Neural cell (in vitro differentiated cells): Measurements from ENCODE around the gene OSBPL8. TPM values are rescaled to one million over a fixed set of nuclear protein-coding genes. Genes with fewer than 3 reads are reported as not detected.

Experiments
- H2AFZ ChIP-seq: fragments of 200-600, 300-800 bp; sonication (generic), shearing (Covaris generic); 2 replicates; pipeline ENCODE4 v1.6.0; 2014; ENCODE audit warnings: low read depth, mild to moderate bottlenecking, antibody characterized with exemption, low read length, moderate library complexity
- H3F3A ChIP-seq: fragments of 200-600 bp; shearing (Covaris generic); 2 replicates; pipeline ENCODE4 v1.6.1; 2016; ENCODE audit warnings: mild to moderate bottlenecking, moderate library complexity, mixed read lengths, antibody characterized with exemption, low read length; ENCODE audit not compliant: insufficient read depth, poor library complexity, severe bottlenecking
- H3K27ac ChIP-seq: fragments of 200-600, 300-800 bp; sonication (generic), shearing (Covaris generic); 2 replicates; pipeline ENCODE4 v1.5.1; 2014; ENCODE audit warnings: mild to moderate bottlenecking, low read length, moderate library complexity
- H3K27me3 ChIP-seq: fragments of 300-800, 200-600 bp; sonication (generic), shearing (Covaris generic); 2 replicates; pipeline ENCODE4 v1.6.0; 2014; ENCODE audit warnings: mild to moderate bottlenecking, low read depth, low read length, moderate library complexity; ENCODE audit not compliant: insufficient read depth
- H3K36me3 ChIP-seq: fragments of 300-800, 200-600 bp; sonication (generic), shearing (Covaris generic); 2 replicates; pipeline ENCODE4 v1.5.1; 2014; ENCODE audit warnings: mild to moderate bottlenecking, antibody characterized with exemption, low read length, moderate library complexity; ENCODE audit not compliant: insufficient read depth
- H3K4me2 ChIP-seq: fragments of 300-800, 200-600 bp; sonication (generic), shearing (Covaris generic); 2 replicates; pipeline ENCODE4 v1.6.0; 2014; ENCODE audit warnings: mild to moderate bottlenecking, low read length
- H3K4me3 ChIP-seq: fragments of 300-800, 200-600 bp; sonication (generic), shearing (Covaris generic); 2 replicates; pipeline ENCODE4 v1.5.1; 2014; ENCODE audit warnings: mild to moderate bottlenecking, low read length, moderate library complexity
- H3K79me2 ChIP-seq: fragments of 200-600 bp; shearing (Covaris generic); replicated peaks from 2 replicates; pipeline ENCODE4 v1.6.0; 2014; ENCODE audit warnings: mild to moderate bottlenecking, low read length, moderate library complexity; ENCODE audit not compliant: insufficient read depth
- H3K9ac ChIP-seq: fragments of 300-800, 200-600 bp; sonication (generic), shearing (Covaris generic); 2 replicates; pipeline ENCODE4 v1.6.1; 2016; ENCODE audit warnings: mild to moderate bottlenecking, low read length, mixed read lengths
- H3K9me2 ChIP-seq: fragments of 200-600 bp; shearing (Covaris generic); 2 replicates; pipeline ENCODE4 v1.6.1; 2016; ENCODE audit warnings: mild to moderate bottlenecking, low read length, mixed read lengths; ENCODE audit not compliant: insufficient read depth
- H3K9me3 ChIP-seq: fragments of 200-600, 300-800 bp; sonication (generic), shearing (Covaris generic); 2 replicates; pipeline ENCODE4 v1.6.1; 2016; ENCODE audit warnings: mild to moderate bottlenecking, mixed run types, low read length, moderate library complexity, mixed read lengths
- H4K20me1 ChIP-seq: fragments of 200-600 bp; shearing (Covaris generic); 2 replicates; pipeline ENCODE4 v1.6.1; 2016; ENCODE audit warnings: mild to moderate bottlenecking, mixed run types; ENCODE audit not compliant: insufficient read depth
- CTCF ChIP-seq: fragments of 450-650 bp; IDR thresholded peaks from 2 replicates; pipeline ENCODE4 v1.5.1; 2014; ENCODE audit warnings: antibody characterized with exemption, mild to moderate bottlenecking, moderate library complexity; ENCODE audit not compliant: poor library complexity, severe bottlenecking
- EP300 ChIP-seq: fragments of 450-650 bp; conservative IDR thresholded peaks from 2 replicates; pipeline ENCODE4 v1.6.1; 2014; ENCODE audit warnings: antibody characterized with exemption, mild to moderate bottlenecking, moderate library complexity; ENCODE audit not compliant: poor library complexity, severe bottlenecking
- EZH2 ChIP-seq: fragments of 200-600, 300-800 bp; shearing (Covaris generic), sonication (generic); IDR thresholded peaks from 2 replicates; pipeline ENCODE4 v1.6.1; 2014; ENCODE audit warnings: antibody characterized with exemption, low read length, borderline replicate concordance, mild to moderate bottlenecking; ENCODE audit not compliant: insufficient read depth, poor library complexity, severe bottlenecking
- MXI1 ChIP-seq: fragments of 450-650 bp; conservative IDR thresholded peaks from 2 replicates; pipeline ENCODE4 v1.6.1; 2014; ENCODE audit warnings: antibody characterized with exemption, mild to moderate bottlenecking; ENCODE audit not compliant: poor library complexity, severe bottlenecking
- POLR2AphosphoS5 ChIP-seq: IDR thresholded peaks from 2 replicates; pipeline ENCODE4 v1.6.1; 2012
- RAD21 ChIP-seq: fragments of 450-650 bp; conservative IDR thresholded peaks from 2 replicates; pipeline ENCODE4 v1.6.1; 2014; ENCODE audit warnings: antibody characterized with exemption, mild to moderate bottlenecking, moderate library complexity
- REST ChIP-seq: IDR thresholded peaks from 2 replicates; pipeline ENCODE4 v1.6.1; 2012; ENCODE audit warnings: borderline replicate concordance
- SMC3 ChIP-seq: fragments of 450-650 bp; conservative IDR thresholded peaks from 2 replicates; pipeline ENCODE4 v1.6.1; 2014; ENCODE audit warnings: antibody characterized with exemption, mild to moderate bottlenecking, moderate library complexity; ENCODE audit not compliant: poor library complexity
- TAF1 ChIP-seq: IDR thresholded peaks from 2 replicates; pipeline ENCODE4 v1.6.1; 2012; ENCODE audit warnings: low read depth
- polyA plus RNA-seq: library from polyadenylated mRNA; depleted of rRNA; stranded (reverse); fragments of >200 nt; gene quantifications from 2 replicates; pipeline ENCODE4 v1.2.3, GENCODE V29; 2014

OSBPL8 gene
- polyA plus RNA-seq, 1 donor from 2014 or later = 126 TPM

- no peaks in the 10 kb centered on the region for H3K9me2 ChIP-seq
- no peaks in the 10 kb centered on the region for H3K27me3 ChIP-seq
- H3K4me3 ChIP-seq = no peak overlapping the region
- H3K36me3 ChIP-seq = no peaks in the 10 kb centered on the region
- H3K79me2 ChIP-seq = peaks cover 59% of the 10 kb centered on the region
- H3K4me2 ChIP-seq = no peak overlapping the region
- H4K20me1 ChIP-seq = no peaks in the 10 kb centered on the region
- peaks cover 3% of the 10 kb centered on the region for H3F3A ChIP-seq
- H2AFZ ChIP-seq = no peak overlapping the region
- no peak overlapping the region for H3K27ac ChIP-seq
- no peaks in the 10 kb centered on the region for H3K9me3 ChIP-seq
- TF ChIP-seq MXI1 = no peak
- TF ChIP-seq EP300 = no peak
- no peak for TF ChIP-seq RAD21
- TF ChIP-seq SMC3 = no peak
- TF ChIP-seq TAF1 = no peak
- no peak for TF ChIP-seq CTCF
- no peak for TF ChIP-seq EZH2
- TF ChIP-seq POLR2AphosphoS5 = no peak
- H3K9ac ChIP-seq = no peak overlapping the region
Observed at GRCh38 chr12:76537923-76538322, 21.6 kb downstream of the OSBPL8 start.

GRCh38 chr12:76536546-76536945, 23.0 kb downstream of the OSBPL8 start:
- TF ChIP-seq POLR2AphosphoS5 (no peak), EZH2 (no peak), CTCF (no peak), REST (no peak), RAD21 (no peak), EP300 (no peak), TAF1 (no peak), MXI1 (no peak), SMC3 (no peak)
- Histone ChIP-seq H4K20me1 (no peaks in the 10 kb centered on the region), H3K4me2 (no peak overlapping the region), H3K27me3 (no peaks in the 10 kb centered on the region), H3K79me2 (peaks cover 59% of the 10 kb centered on the region), H2AFZ (no peak overlapping the region), H3K9me2 (no peaks in the 10 kb centered on the region), H3K4me3 (no peak overlapping the region), H3K9ac (no peak overlapping the region), H3K9me3 (no peaks in the 10 kb centered on the region), H3F3A (peaks cover 3% of the 10 kb centered on the region), H3K27ac (no peak overlapping the region), H3K36me3 (no peaks in the 10 kb centered on the region)
